ENCODE results near the gene GAS2L1. TPM values are rescaled to one million over a fixed set of nuclear protein-coding genes. Genes with fewer than 3 reads are reported as not detected.
"Not testable (repeated sequence)": the region's sequence is repeated elsewhere in the genome, so short reads cannot be mapped to it uniquely, and the experiment has no call there.

The GAS2L1 gene
- total and polyA plus RNA-seq, 8 donors = 4.4 to 81.1 (median 27.3) TPM

DNA sequence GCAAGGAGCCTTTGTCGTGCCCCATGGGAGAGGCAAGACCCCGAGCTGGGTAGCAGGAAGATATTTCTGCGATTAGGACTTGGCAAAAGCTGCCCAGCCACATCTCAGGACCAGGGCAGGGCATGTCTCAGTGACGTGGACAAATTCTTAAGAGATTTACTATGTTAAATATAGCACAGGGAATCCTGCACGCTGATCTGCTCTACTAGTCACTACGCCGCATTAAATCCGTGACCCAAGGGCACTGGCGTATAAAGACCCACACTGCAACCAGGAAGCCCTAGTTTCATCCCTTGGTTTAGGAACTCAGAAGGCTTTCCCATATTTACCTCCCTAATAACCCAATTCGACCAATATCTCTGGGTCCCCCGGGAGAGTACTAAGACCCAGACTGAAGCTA is 46.8 kb downstream of the GAS2L1 start:
- no peaks in the 10 kb centered on the region for H3K27me3 ChIP-seq
- H3K4me1 ChIP-seq = no peaks in the 10 kb centered on the region
- H3K4me3 ChIP-seq = no peak overlapping the region
- no peak overlapping the region for H3K27ac ChIP-seq
- no peak for DNase-seq
- peaks cover 89 to 100% (median 100%) of the 10 kb centered on the region in 4 donors for H3K36me3 ChIP-seq
- 90 to 96% (median 95%) methylated on average over 11 of the region's 11 CpGs for WGBS, 5 donors
- intact Hi-C loops (cut with DNase I; ENCODE audit: low total_unique reads) = no loop called here
- H3K9me3 ChIP-seq = no peaks in the 10 kb centered on the region
- TF ChIP-seq POLR2A (IDR thresholded peaks at IDR 0.05) (no peak), POLR2AphosphoS5 (IDR thresholded peaks at IDR 0.05) (no peak), EP300 (IDR thresholded peaks at IDR 0.05) (no peak)
- TF ChIP-seq, protein P1, sequence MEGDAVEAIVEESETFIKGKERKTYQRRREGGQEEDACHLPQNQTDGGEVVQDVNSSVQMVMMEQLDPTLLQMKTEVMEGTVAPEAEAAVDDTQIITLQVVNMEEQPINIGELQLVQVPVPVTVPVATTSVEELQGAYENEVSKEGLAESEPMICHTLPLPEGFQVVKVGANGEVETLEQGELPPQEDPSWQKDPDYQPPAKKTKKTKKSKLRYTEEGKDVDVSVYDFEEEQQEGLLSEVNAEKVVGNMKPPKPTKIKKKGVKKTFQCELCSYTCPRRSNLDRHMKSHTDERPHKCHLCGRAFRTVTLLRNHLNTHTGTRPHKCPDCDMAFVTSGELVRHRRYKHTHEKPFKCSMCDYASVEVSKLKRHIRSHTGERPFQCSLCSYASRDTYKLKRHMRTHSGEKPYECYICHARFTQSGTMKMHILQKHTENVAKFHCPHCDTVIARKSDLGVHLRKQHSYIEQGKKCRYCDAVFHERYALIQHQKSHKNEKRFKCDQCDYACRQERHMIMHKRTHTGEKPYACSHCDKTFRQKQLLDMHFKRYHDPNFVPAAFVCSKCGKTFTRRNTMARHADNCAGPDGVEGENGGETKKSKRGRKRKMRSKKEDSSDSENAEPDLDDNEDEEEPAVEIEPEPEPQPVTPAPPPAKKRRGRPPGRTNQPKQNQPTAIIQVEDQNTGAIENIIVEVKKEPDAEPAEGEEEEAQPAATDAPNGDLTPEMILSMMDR (IDR thresholded peaks at IDR 0.05) = no peak

DNA sequence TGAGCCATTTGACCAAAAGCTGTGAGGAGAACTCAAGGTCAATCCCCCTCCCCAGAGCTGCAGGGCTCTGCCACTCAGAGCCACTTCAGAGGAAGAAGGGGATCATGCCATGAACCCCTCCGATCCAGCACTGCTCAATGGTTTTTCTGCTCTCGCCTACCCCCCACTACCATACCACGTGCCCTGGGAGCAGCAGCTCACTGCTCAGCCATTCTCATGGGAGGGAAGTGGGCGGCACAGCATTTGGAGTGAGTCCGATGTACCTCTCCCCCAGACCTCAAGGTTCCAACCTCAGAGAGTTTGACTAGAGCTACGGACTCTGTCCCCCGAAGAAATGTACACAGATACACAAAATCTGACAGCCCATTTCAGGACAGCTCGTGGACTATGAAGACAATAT is 47.4 kb downstream of the GAS2L1 start:
- H3K27me3 ChIP-seq = no peaks in the 10 kb centered on the region
- H3K27ac ChIP-seq = no peak overlapping the region
- no peaks in the 10 kb centered on the region for H3K9me3 ChIP-seq
- WGBS, 5 donors = 94 to 97% (median 95%) methylated on average over 8 of the region's 8 CpGs
- intact Hi-C loops (cut with DNase I; ENCODE audit: low total_unique reads) = no loop called here
- TF ChIP-seq POLR2A (IDR thresholded peaks at IDR 0.05) (no peak), EP300 (IDR thresholded peaks at IDR 0.05) (no peak), POLR2AphosphoS5 (IDR thresholded peaks at IDR 0.05) (no peak)
- TF ChIP-seq, protein P1 (IDR thresholded peaks at IDR 0.05) = no peak
- no peaks in the 10 kb centered on the region for H3K4me1 ChIP-seq
- H3K36me3 ChIP-seq = peaks cover 89 to 100% (median 100%) of the 10 kb centered on the region in 4 donors
- no peak for DNase-seq
- no peak overlapping the region for H3K4me3 ChIP-seq

DNA sequence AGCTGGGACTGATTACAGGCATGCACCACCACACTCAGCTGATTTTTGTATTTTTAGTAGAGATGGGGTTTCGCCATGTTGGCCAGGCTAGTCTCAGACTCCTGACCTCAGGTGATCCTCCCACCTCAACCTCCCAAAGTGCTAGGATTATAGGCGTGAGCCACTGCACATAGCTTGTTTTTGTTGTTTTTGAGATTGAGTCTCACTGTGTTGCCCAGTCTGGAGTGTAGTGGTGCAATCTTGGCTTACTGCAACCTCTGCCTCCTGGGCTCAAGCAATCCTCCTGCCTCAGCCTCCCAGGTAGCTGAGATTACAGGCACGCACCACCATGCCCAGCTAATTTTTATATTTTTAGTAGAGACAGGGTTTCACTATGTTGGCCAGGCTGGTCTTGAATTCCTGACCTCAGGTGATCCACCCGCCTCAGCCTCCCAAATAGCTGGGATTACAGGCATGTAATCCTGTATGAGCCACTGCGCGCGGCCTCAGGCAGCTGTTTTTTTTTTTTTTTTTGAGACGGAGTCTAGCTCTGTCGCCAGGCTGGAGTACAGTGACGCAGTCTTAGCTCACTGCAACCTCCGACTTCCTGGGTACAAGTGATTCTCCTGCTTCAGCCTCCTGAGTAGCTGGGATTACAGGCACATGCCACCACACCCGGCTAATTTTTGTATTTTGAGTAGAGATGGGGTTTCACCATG is 50.9 kb downstream of the GAS2L1 start:
- H3K27ac ChIP-seq; DNase-seq; intact Hi-C loops (cut with DNase I; ENCODE audit: low total_unique reads); H3K9me3 ChIP-seq; H3K27me3 ChIP-seq; H3K4me3 ChIP-seq: not testable (repeated sequence)
- WGBS, 5 donors = 94 to 99% (median 97%) methylated on average over 9 to 12 of the region's 12 CpGs
- H3K4me1 ChIP-seq = peaks cover 0 to 14% (median 5%) of the 10 kb centered on the region in 4 donors
- H3K36me3 ChIP-seq = peaks cover 64 to 90% (median 80%) of the 10 kb centered on the region in 4 donors

DNA sequence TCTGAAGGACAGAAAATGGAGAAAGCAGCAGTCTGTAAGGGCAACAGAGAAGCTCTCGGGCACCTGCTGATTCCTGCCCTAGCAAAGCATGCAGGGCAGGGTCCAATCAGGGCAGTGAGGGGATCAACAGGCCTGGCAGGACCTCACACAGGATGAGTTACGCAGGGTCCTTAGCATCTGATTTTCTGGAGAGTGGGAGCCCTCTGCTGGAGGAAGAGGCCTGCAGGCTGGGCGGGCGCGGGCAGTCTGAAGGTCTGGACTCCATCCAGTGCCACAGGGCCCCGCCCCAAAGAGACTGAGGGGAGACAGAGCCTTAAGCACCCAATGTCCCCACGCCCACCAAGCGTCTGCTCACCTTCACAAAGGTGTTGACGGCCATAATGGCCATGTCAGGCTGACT is 53.0 kb downstream of the GAS2L1 start:
- Histone ChIP-seq H3K4me3 (no peak overlapping the region), H3K9me3 (no peaks in the 10 kb centered on the region), H3K36me3 (peaks cover 43 to 77% (median 73%) of the 10 kb centered on the region in 4 donors), H3K27me3 (no peaks in the 10 kb centered on the region), H3K27ac (no peak overlapping the region), H3K4me1 (peaks cover 0 to 14% (median 5%) of the 10 kb centered on the region in 4 donors)
- 18 to 35% (median 25%) methylated on average over 9 of the region's 9 CpGs for WGBS, 5 donors
- DNase-seq = peak; percentile 70 to 81
- intact Hi-C loops (cut with DNase I; ENCODE audit: low total_unique reads) = no loop called here
- TF ChIP-seq POLR2A (IDR thresholded peaks at IDR 0.05) (no peak), POLR2AphosphoS5 (IDR thresholded peaks at IDR 0.05) (no peak)
- TF ChIP-seq, protein P1 (IDR thresholded peaks at IDR 0.05) = peak in 5 of 7 experiments; percentile 51 to 59 (median 51)

Small RNA genes within 50 kb of the gene (small RNA-seq; reads per million reads assigned to genes)
- 0 reads per million in 4 donors for gene MIR3653

Other genes with a start within 250 kb of the GAS2L1 start
- under 1 TPM in 1 of 5 donors, not detected in 4; 0.55 TPM for gene C22orf31, start 244.8 kb upstream of the GAS2L1 start, total RNA-seq
- gene C22orf31, start 244.8 kb upstream of the GAS2L1 start, polyA plus RNA-seq = not detected
- 10 to 100 TPM in 4 of 5 donors, 1 to 10 TPM in 1; 5.4 to 34.5 (median 13.8) TPM for gene KREMEN1, start 233.6 kb upstream of the GAS2L1 start, total RNA-seq
- gene KREMEN1, start 233.6 kb upstream of the GAS2L1 start, polyA plus RNA-seq = 1 to 10 TPM; 5.8 to 10.0 (median 8.1) TPM
- gene EMID1, start 100.8 kb upstream of the GAS2L1 start, total RNA-seq = 10 to 100 TPM in 2 of 5 donors, 1 to 10 TPM in 2, not detected in 1; 1.8 to 23.6 (median 9.5) TPM
- 10 to 100 TPM in 2 of 3 donors, 1 to 10 TPM in 1; 2.5 to 12.7 (median 10.3) TPM for gene EMID1, start 100.8 kb upstream of the GAS2L1 start, polyA plus RNA-seq
- gene RHBDD3, start 38.7 kb upstream of the GAS2L1 start, total RNA-seq = 10 to 100 TPM; 14.5 to 76.5 (median 45.1) TPM
- 10 to 100 TPM in 2 of 3 donors, 1 to 10 TPM in 1; 9.8 to 19.6 (median 16.7) TPM for gene RHBDD3, start 38.7 kb upstream of the GAS2L1 start, polyA plus RNA-seq
- 100 to 1,000 TPM; 145 to 376 (median 185) TPM for gene EWSR1, start 38.4 kb upstream of the GAS2L1 start, total RNA-seq
- 100 to 1,000 TPM in 1 of 3 donors, 10 to 100 TPM in 2; 97.7 to 137 (median 98.2) TPM for gene EWSR1, start 38.4 kb upstream of the GAS2L1 start, polyA plus RNA-seq
- under 1 TPM in 1 of 5 donors, not detected in 4; 0.37 TPM for gene RASL10A, start 9.0 kb downstream of the GAS2L1 start, total RNA-seq
- 1 to 10 TPM in 1 of 3 donors, under 1 TPM in 2; 0.19 to 3.5 (median 0.76) TPM for gene RASL10A, start 9.0 kb downstream of the GAS2L1 start, polyA plus RNA-seq
- gene AP1B1, start 81.9 kb downstream of the GAS2L1 start, total RNA-seq = 100 to 1,000 TPM in 1 of 5 donors, 10 to 100 TPM in 4; 33.8 to 109 (median 64.6) TPM
- 10 to 100 TPM; 19.8 to 36.9 (median 30.4) TPM for gene AP1B1, start 81.9 kb downstream of the GAS2L1 start, polyA plus RNA-seq
- gene RFPL1, start 131.9 kb downstream of the GAS2L1 start, total RNA-seq = not detected
- not detected for gene RFPL1, start 131.9 kb downstream of the GAS2L1 start, polyA plus RNA-seq
- 1 to 10 TPM in 1 of 5 donors, under 1 TPM in 2, not detected in 2; 0.14 to 2.7 (median 0.92) TPM for gene NEFH, start 173.6 kb downstream of the GAS2L1 start, total RNA-seq
- under 1 TPM in 2 of 3 donors, not detected in 1; 0.25 to 0.43 TPM for gene NEFH, start 173.6 kb downstream of the GAS2L1 start, polyA plus RNA-seq
- 100 to 1,000 TPM in 1 of 5 donors, 10 to 100 TPM in 4; 19.3 to 123 (median 54.9) TPM for gene THOC5, start 247.1 kb downstream of the GAS2L1 start, total RNA-seq
- gene THOC5, start 247.1 kb downstream of the GAS2L1 start, polyA plus RNA-seq = 10 to 100 TPM; 18.2 to 31.6 (median 21.8) TPM

All from stomach (tissue), 9 donors.